NCI-H2227 (cell line): ENCODE results near the gene C1QL1.

Source experiments
- DNase-seq: peaks from one replicate; lab custom pipeline; 2025; ENCODE audit not compliant: unreplicated experiment; lab: John Stamatoyannopoulos, UW

Gene C1QL1

GRCh38 chr17:44968225-44969143, at the start of gene C1QL1:
Gene C1QL1 (minus strand): TSS chr17:44968303. CDS start chr17:44968048, 255 bp downstream.
- peak; percentile 97 for DNase-seq

- peak; percentile 21 for DNase-seq
Measured at GRCh38 chr17:45016823-45017222, 48.7 kb upstream of the C1QL1 start.

GRCh38 chr17:45016237-45016636, 48.1 kb upstream of the C1QL1 start:
- no peak for DNase-seq

DNA sequence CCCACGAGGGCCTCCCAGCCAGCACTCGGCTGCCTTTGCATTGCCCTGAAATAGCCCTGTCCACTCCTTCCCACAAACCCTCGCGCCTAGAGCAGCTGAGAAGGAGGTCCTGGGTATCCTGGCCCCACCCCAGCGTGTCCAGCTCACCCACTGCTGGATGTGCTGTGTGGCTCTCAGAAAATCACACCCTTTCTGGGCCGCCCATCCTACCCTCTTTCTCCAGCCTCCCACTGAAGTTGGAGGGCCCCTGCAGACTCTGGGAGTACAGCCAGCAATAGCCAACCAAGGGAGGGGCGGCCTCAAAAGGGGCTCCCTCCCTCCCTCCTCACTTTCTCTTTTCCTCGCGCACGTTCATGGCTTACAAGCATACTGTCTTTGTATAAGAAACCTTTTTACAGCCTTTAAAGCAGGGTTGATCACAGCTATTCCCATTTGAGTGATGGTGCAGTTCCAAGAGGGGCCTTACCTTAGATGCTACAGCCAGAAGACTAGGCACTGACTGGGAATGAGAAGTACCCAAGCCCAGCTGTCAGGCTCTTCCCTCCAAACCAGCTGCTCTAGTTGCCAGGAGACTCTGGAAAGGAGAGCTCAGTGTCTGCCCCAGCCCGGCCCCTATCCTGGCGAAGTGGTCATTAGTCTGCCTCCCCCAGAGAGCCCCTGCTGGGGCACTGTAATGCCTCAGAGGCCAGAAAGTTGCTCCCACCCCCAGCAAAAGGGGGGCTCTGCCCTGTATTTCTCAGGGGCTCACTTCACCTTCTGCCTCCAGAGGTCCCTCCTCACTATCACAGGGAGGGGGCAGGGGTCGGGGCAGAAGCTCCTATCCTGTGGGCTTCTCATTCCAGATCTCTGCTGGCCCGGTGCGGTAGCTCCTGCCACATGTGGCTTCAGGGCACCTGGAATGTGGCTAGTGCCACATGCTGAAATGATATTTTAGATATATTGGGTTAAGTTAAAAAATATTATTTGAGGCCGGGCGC, 45.2 kb upstream of the C1QL1 start:
- peak; percentile 73 for DNase-seq

DNA sequence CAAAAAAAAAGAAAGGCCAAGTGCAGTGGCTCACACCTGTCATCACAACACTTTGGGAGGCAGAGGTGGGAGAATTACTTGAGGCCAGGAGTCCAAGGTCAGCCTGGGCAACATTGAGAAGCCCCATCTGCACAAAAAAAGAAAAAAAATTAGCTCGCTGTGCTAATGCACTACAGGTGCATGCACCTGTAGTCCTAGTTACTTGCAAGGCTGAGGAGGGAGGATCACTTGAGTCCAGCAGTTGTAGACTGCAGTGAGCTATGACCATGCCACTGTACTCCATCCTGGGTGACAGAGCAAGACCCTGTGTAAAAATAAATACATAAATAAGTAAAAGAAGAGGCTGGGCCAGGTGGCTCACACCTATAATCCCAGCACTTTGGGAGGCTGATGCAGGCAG, 43.7 kb upstream of the C1QL1 start:
- no peak for DNase-seq

GRCh38 chr17:45009676-45010467, 41.8 kb upstream of the C1QL1 start:
- no peak for DNase-seq

- no peak for DNase-seq
Measured at GRCh38 chr17:45008216-45008615, 40.1 kb upstream of the C1QL1 start.

GRCh38 chr17:45006927-45007461, 38.9 kb upstream of the C1QL1 start:
- peak; percentile 51 for DNase-seq

GRCh38 chr17:45005700-45006099, 37.6 kb upstream of the C1QL1 start:
- no peak for DNase-seq

DNA sequence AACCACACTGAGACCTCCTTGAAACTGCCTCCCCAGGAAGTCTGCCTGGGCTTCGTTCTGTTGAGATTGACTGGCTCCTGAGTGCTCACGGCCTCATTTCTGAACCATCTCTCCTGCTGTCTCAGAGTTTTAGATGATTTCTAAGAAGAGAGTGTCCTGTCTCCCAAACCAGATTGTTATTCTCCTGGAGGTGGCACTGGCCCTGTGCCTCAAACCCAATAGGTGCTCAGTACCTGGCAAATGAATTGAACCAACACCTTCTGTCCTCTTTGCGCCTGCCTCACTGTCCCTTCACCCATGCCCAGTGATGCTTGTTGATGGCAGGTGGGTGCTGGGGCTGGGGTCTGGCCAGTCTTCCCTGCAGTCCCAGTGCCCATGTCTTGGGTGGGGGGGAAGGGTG, 36.3 kb upstream of the C1QL1 start:
- no peak for DNase-seq

DNA sequence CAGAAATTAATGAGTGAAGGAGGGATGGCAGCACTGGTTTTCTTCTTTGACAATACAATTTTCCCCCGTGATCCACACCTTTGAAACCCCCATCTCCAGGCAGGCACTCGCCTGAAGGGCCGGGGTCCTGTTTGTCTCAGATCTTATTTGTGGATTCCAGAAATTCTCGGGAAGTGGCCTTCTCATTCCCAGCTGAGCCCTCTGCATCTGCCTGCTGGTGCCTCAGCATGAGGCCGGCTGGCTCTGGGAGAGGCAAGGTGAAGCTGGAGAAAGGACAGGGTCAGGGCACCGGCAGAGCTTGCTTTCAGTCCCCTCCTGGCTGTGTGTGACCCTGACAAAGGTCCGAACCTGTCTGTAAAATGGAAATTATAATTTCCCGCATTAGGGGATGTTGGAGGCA, 35.8 kb upstream of the C1QL1 start:
- no peak for DNase-seq

DNA sequence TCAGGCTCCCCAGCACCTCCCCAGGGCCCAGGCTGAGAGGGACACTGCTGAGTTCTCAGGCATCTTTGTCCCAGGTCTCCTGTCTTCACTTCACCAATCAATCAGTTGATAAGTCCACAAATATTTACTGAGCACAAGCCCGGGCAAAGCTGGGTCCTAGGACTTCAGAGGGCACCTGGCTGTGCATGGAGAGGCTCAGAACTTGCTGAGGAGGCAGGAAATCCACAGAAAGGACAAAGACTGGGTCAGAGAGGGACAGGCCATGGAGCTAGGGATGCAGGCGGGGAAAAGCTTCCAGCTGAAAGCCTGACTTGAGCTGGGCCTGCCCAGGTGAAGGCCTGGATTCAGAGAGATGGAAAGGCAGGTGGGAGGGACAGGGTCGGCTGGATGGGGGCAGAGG, 33.2 kb upstream of the C1QL1 start:
- DNase-seq = no peak

GRCh38 chr17:44999433-44999832, 31.3 kb upstream of the C1QL1 start:
- DNase-seq = peak; percentile 16

DNA sequence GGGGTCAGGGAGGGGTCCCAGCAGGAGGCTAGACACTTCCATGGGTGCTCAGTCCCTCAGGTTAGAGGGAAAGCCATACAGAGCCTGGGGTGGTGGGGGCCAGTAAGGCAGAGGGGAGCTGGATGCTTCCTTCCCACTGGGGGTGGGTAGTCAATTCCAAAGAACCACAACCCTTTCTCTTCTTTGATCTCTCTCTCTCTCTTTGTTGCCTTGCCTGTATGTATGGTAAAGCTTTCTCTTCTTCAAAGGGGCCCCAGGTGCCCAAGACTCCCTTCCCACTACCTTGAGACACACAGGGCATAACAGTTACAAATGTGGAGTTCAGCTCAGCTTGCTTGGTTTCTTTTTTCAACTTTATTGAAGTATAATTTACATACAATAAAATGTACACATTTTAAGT, 30.5 kb upstream of the C1QL1 start:
- DNase-seq = no peak

GRCh38 chr17:44997733-44998520, 29.8 kb upstream of the C1QL1 start:
- no peak for DNase-seq

GRCh38 chr17:44996304-44996703, 28.2 kb upstream of the C1QL1 start:
- no peak for DNase-seq

- no peak for DNase-seq
Measured at GRCh38 chr17:44995436-44996001, 27.4 kb upstream of the C1QL1 start.

DNA sequence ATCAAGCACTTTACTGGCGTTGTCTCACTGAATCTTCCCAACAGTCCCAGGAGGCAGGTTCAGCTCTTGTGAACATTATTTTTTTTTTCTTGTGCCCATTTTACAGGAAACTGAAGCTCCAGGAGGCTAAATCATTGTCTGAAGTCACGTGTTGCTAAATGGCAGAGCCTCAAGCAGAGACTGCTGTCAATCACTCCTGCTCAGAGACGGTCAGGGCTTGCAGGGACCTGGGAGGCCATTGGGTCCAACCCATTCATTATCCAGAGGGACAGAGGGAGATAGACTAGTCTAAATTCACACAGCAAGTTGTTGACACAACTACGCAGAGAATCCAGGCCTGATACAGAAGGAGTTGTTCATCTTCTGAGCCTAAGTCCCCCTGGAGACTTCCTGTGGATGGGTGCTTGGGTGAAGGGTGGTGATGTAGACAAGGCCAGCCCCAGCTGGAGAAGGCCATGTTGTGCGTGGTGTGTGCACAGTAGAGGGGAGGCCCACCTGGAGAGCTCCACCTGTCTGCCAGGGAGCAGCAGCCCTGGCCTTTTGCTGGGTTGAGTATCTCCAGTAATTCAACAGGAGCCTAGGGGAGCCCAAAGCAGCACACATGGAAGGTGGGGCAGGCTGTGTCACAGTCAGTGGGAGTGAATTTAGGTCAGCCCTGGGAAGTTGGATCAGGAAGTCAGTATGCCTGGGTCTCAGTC, 24.3 kb upstream of the C1QL1 start:
- no peak for DNase-seq

- no peak for DNase-seq
Measured at GRCh38 chr17:44990994-44991393, 22.9 kb upstream of the C1QL1 start.
